Neuronal stem cell (in vitro differentiated cells): ENCODE results near the gene DLG5.
A peak's percentile ranks its signal among the peaks of the same experiment; 100 is the strongest.

ENCODE experiments used
- DNase-seq: peaks from one replicate; pipeline ENCODE4 v3.0.0-alpha.2; 2013; ENCODE audit warnings: low spot score
- H2AFZ ChIP-seq: one replicate; pipeline ENCODE4 v1.6.1; 2013; ENCODE audit warnings: mild to moderate bottlenecking, low read length, inconsistent platforms
- H2AK5ac ChIP-seq: 2 replicates; pipeline ENCODE4 v1.6.1; 2013; ENCODE audit warnings: low read depth, mild to moderate bottlenecking, inconsistent platforms, low read length, moderate library complexity, mixed read lengths
- H2BK120ac ChIP-seq: 2 replicates; pipeline ENCODE4 v1.6.1; 2013; ENCODE audit warnings: low read depth, mild to moderate bottlenecking, inconsistent platforms, low read length, moderate library complexity, mixed read lengths
- H2BK12ac ChIP-seq: one replicate; pipeline ENCODE4 v1.6.1; 2013; ENCODE audit warnings: low read length, inconsistent platforms
- H2BK15ac ChIP-seq: 2 replicates; pipeline ENCODE4 v1.6.1; 2013; ENCODE audit warnings: mild to moderate bottlenecking, low read length, inconsistent platforms, mixed read lengths
- H2BK5ac ChIP-seq: one replicate; pipeline ENCODE4 v1.6.1; 2013; ENCODE audit warnings: inconsistent platforms, mild to moderate bottlenecking, low read length, moderate library complexity
- H3K14ac ChIP-seq: one replicate; pipeline ENCODE4 v1.6.1; 2013; ENCODE audit warnings: low read length, inconsistent platforms
- H3K18ac ChIP-seq: 2 replicates; pipeline ENCODE4 v1.6.1; 2013; ENCODE audit warnings: low read length, inconsistent platforms
- H3K23ac ChIP-seq: 2 replicates; pipeline ENCODE4 v1.6.1; 2013; ENCODE audit warnings: low read depth, mild to moderate bottlenecking, mixed read lengths, low read length, inconsistent platforms; ENCODE audit not compliant: poor library complexity
- H3K27ac ChIP-seq: replicated peaks from 3 replicates; pipeline ENCODE4 v1.5.1; 2013; ENCODE audit warnings: low read length, inconsistent platforms
- H3K27me3 ChIP-seq, 3 experiments: 2 replicates each; pipeline ENCODE4 v1.6.1; 2013; ENCODE audit warnings: low read length in 3 of 3, mild to moderate bottlenecking in 2 of 3, inconsistent platforms in 1 of 3, low read depth in 1 of 3, mixed read lengths in 1 of 3, moderate library complexity in 1 of 3; ENCODE audit not compliant: control insufficient read depth in 3 of 3, insufficient read depth in 3 of 3
- H3K36me3 ChIP-seq, 2 donors: replicated peaks in 1 of 2; 2 replicates each; pipeline ENCODE4 v1.6.1; 2013; ENCODE audit warnings: low read length in 2 of 2; ENCODE audit not compliant: control insufficient read depth in 2 of 2, insufficient read depth in 2 of 2
- H3K4ac ChIP-seq: 2 replicates; pipeline ENCODE4 v1.6.1; 2013; ENCODE audit warnings: inconsistent platforms, mild to moderate bottlenecking, low read length, moderate library complexity
- H3K4me1 ChIP-seq, 2 donors: 1 replicate in 1 of 2; 2 replicates in 1 of 2; pipeline ENCODE4 v1.6.1; 2013; ENCODE audit warnings: low read length in 2 of 2, low read depth in 1 of 2; ENCODE audit not compliant: control insufficient read depth in 2 of 2, insufficient read depth in 1 of 2
- H3K4me2 ChIP-seq: one replicate; pipeline ENCODE4 v1.6.1; 2013; ENCODE audit warnings: mild to moderate bottlenecking, low read length, inconsistent platforms; ENCODE audit not compliant: insufficient read depth, poor library complexity, severe bottlenecking
- H3K4me3 ChIP-seq, 2 donors: 2 replicates each; pipeline ENCODE4 v1.5.1; 2013; ENCODE audit warnings: low read length in 2 of 2, mild to moderate bottlenecking in 2 of 2, inconsistent platforms in 1 of 2, moderate library complexity in 1 of 2
- H3K79me1 ChIP-seq: one replicate; pipeline ENCODE4 v1.6.1; 2013; ENCODE audit warnings: low read depth, mild to moderate bottlenecking, inconsistent platforms, low read length, moderate library complexity
- H3K9ac ChIP-seq: one replicate; pipeline ENCODE4 v1.6.1; 2013; ENCODE audit warnings: mild to moderate bottlenecking, low read depth, low read length, inconsistent platforms; ENCODE audit not compliant: poor library complexity
- H3K9me3 ChIP-seq, 2 donors: replicated peaks in 1 of 2; 2 replicates each; pipeline versions ENCODE3 to v1.6.1; 2013; ENCODE audit warnings: low read length in 2 of 2, mild to moderate bottlenecking in 2 of 2, inconsistent platforms in 1 of 2, low read depth in 1 of 2, mixed read lengths in 1 of 2, moderate library complexity in 1 of 2; ENCODE audit not compliant: control insufficient read depth in 2 of 2, insufficient read depth in 1 of 2
- H4K8ac ChIP-seq: one replicate; pipeline ENCODE4 v1.6.1; 2013; ENCODE audit warnings: low read depth, mild to moderate bottlenecking, inconsistent platforms, low read length, moderate library complexity
- H4K91ac ChIP-seq: one replicate; pipeline ENCODE4 v1.6.1; 2013; ENCODE audit warnings: low read length, low read depth, mild to moderate bottlenecking, inconsistent platforms; ENCODE audit not compliant: poor library complexity
- WGBS, 2 donors: extraction: QIAGEN DNeasy Blood & Tissue Kit; methylation state at CpG; one replicate each; pipeline ENCODE4 v1.1.7; 2013; ENCODE audit warnings: missing lambda C conversion rate in 2 of 2, mixed read lengths in 1 of 2; ENCODE audit not compliant: insufficient read length in 2 of 2, insufficient replicate concordance in 1 of 2; ENCODE audit errors: extremely low coverage in 2 of 2; 5-methylcytosine and 5-hydroxymethylcytosine counted together

DLG5 gene

DNA sequence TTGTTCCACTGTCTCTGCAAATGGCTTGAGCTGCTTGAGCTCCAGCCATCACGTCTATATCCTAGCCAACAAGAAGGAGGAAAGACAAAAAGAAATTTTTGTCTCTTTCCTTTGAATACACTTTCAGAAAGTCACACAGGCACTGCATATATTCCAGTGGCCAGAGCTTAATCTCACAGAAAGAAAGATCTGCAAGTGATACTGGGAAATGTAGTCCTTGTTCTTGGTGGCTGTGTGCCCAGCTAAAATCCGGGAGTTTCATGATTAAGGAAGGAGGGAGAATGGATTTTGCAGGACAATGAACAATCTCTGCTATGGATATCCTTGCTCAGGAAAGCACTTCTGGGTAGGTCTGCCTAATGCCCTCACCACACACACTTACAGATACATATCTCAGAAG lies 19.5 kb upstream of the DLG5 start:
- Histone ChIP-seq H3K79me1 (no peaks in the 10 kb centered on the region), H3K4me1 (peaks cover 9 to 11% of the 10 kb centered on the region in 2 donors), H3K18ac (no peak overlapping the region), H3K36me3 (no peaks in the 10 kb centered on the region), H2BK12ac (no peak overlapping the region), H3K9me3 (peaks cover 0 to 2% of the 10 kb centered on the region in 2 donors), H2AFZ (no peak overlapping the region), H3K14ac (no peak overlapping the region), H2BK120ac (no peak overlapping the region), H3K27ac (no peak overlapping the region), H3K23ac (no peak overlapping the region), H2AK5ac (no peak overlapping the region), H3K27me3 (no peaks in the 10 kb centered on the region), H3K4me2 (no peak overlapping the region), H2BK15ac (no peak overlapping the region), H2BK5ac (no peak overlapping the region), H3K9ac (no peak overlapping the region), H3K4me3 (no peak overlapping the region), H4K8ac (no peak overlapping the region), H4K91ac (no peak overlapping the region), H3K4ac (no peak overlapping the region)
- no peak for DNase-seq
- no CpG with 5 or more reads among the region's 2 CpGs for WGBS, 2 donors

DNA sequence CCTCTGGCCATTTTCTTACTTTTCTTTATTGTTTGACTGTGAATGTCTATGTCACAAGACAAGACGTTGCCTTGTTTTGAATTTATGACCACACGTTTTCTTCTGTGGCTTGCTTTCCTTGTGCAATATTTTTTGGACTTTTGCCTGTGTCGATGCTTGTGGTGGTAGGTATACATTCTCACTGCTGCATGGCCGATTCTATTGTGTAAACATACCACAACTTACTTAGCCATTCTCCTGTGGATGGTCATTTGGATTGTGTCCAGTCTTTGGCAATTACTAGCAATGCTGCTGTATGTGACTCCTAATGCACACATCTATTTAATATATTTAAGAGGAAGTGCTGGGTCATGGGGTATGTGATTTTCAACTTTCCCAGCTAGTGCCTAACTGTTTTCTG lies 18.0 kb upstream of the DLG5 start:
- no peak for DNase-seq
- no peak overlapping the region for H2BK15ac ChIP-seq

DNA sequence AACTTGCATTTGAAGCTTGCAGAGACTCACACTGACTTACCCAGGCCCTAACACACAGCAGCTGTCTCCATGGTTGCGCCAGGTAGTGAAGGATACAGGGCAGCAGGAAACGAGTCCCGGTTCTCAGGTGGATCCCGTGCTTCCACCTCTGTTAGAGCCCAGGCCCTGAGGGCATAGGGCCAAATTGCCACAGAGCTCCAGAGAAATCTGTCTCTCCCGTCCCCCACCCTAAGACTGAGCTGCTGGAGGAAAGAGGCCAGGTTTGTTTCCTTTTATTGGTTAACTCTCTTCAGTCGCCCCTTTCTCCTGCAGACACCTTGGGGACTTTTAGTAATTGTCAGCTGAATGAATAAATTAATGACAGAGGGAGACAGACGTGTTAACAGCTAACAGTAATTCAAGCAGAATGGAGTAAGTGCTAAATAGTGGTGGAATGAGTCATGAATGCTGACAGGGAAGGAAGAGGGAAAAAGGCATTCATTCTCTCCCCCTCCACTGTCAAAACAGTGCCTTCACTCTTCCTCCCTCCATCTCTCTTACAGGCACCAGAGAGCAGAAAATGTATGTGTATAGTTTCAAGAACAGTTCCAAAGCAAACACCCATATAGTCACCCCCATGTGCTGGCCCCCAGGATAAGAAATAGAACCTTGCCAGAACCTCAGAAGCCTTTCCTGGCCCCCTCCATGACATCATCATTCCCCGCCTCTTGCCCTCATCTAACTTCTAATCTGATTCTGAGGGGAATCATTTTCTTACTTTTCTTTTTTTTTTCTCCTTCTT lies 16.8 kb upstream of the DLG5 start:
- H3K27ac ChIP-seq = no peak overlapping the region
- no peak overlapping the region for H4K8ac ChIP-seq
- H4K91ac ChIP-seq = no peak overlapping the region
- H3K9ac ChIP-seq = no peak overlapping the region
- no peak overlapping the region for H2BK120ac ChIP-seq
- no peaks in the 10 kb centered on the region for H3K79me1 ChIP-seq
- H2AK5ac ChIP-seq = no peak overlapping the region
- peak overlapping the region; percentile 60 for H2AFZ ChIP-seq
- no CpG with 5 or more reads among the region's 8 CpGs for WGBS, 2 donors
- no peaks in the 10 kb centered on the region for H3K36me3 ChIP-seq
- no peak overlapping the region for H3K14ac ChIP-seq
- H3K4me3 ChIP-seq = no peak overlapping the region
- H2BK5ac ChIP-seq = no peak overlapping the region
- peaks cover 3 to 5% of the 10 kb centered on the region in 2 donors for H3K4me1 ChIP-seq
- no peak overlapping the region for H3K18ac ChIP-seq
- H3K23ac ChIP-seq = no peak overlapping the region
- H3K4ac ChIP-seq = no peak overlapping the region
- peak; percentile 6 for DNase-seq
- no peak overlapping the region for H3K4me2 ChIP-seq
- no peaks in the 10 kb centered on the region for H3K27me3 ChIP-seq
- no peaks in the 10 kb centered on the region for H3K9me3 ChIP-seq
- no peak overlapping the region for H2BK15ac ChIP-seq
- no peak overlapping the region for H2BK12ac ChIP-seq

More for the DNA sequence above, 18.0 kb upstream of the DLG5 start:
- Histone ChIP-seq H3K4me1 (peaks cover 11% of the 10 kb centered on the region in 2 donors), H4K91ac (no peak overlapping the region), H2BK12ac (no peak overlapping the region), H3K4me3 (no peak overlapping the region), H3K27ac (no peak overlapping the region), H3K18ac (no peak overlapping the region), H3K9ac (no peak overlapping the region), H3K23ac (no peak overlapping the region), H3K36me3 (no peaks in the 10 kb centered on the region), H2BK120ac (no peak overlapping the region), H3K14ac (no peak overlapping the region), H3K4me2 (no peak overlapping the region), H4K8ac (no peak overlapping the region), H2BK5ac (no peak overlapping the region), H3K9me3 (no peaks in the 10 kb centered on the region), H2AFZ (no peak overlapping the region), H3K27me3 (no peaks in the 10 kb centered on the region), H3K79me1 (no peaks in the 10 kb centered on the region), H3K4ac (no peak overlapping the region), H2AK5ac (no peak overlapping the region)
- WGBS, 2 donors = no CpG with 5 or more reads among the region's 4 CpGs

DNA sequence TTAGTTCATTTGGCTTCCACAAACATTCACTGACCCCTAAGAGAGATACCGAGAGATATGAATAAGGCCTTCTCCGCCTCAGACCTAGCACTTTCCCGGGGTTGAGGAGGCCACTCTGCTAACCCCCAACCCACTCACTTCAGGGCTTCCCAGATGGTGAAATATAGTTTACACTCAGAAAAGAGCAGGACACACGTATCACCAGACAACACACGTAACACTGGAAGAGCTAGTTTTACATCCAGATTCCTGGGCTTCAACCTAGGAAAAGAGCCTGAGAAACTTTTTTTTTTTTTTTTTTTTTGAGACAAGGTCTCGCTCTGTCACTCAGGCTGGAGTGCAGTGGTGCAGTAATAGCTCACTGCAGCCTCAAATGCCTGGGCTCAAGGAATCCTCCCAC lies 15.2 kb upstream of the DLG5 start:
- Histone ChIP-seq H3K79me1 (no peaks in the 10 kb centered on the region), H3K27ac (no peak overlapping the region), H3K23ac (no peak overlapping the region), H3K4ac (no peak overlapping the region), H2BK120ac (no peak overlapping the region), H3K4me1 (peaks cover 3 to 5% of the 10 kb centered on the region in 2 donors), H3K14ac (no peak overlapping the region), H2BK15ac (no peak overlapping the region), H2BK5ac (no peak overlapping the region), H3K9ac (no peak overlapping the region), H2AFZ (no peak overlapping the region), H4K91ac (no peak overlapping the region), H2AK5ac (no peak overlapping the region), H3K18ac (no peak overlapping the region), H3K27me3 (no peaks in the 10 kb centered on the region), H3K36me3 (no peaks in the 10 kb centered on the region), H4K8ac (no peak overlapping the region), H3K9me3 (no peaks in the 10 kb centered on the region), H3K4me2 (no peak overlapping the region), H2BK12ac (no peak overlapping the region), H3K4me3 (no peak overlapping the region)
- WGBS, 2 donors = no CpG with 5 or more reads among the region's 6 CpGs
- no peak for DNase-seq
